ENCODE measurements around the gene JPH2.
A peak's percentile ranks its signal among the peaks of the same experiment; 100 is the strongest.

The JPH2 gene

DNA sequence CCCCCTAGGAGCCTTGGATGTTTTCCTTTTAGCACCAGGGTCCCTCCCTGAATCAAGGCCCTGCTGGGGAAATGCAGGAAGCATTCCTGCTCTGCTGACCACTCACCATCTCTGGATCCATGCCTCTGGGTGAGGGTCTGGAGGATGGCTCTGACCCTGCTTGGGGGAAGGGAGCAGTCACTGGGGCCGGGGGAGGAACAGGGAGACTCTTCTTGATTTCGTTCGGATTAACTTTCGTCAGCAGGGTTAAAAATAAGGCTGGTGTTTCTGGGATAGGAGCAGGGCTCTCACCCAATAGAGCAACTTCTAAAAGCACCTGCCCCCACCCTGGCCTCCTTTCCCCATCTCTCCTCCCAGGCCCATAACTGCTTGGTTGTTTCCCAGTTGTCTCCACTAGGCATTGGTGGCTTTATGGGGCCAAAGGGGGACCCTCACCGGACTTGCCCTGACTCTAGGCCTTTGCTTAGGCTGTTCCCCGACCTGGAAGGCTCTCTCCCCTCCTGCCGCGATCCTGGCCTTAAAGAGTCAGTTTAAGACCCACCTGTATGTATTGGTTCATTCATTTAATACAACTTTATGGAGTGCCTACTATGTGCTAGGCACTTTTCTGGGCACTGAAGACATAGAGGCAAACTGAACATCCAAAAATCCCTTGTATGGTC, 63.0 kb downstream of the JPH2 start:
- no peak for DNase-seq

- no peak for DNase-seq
Observed at GRCh38 chr20:44123251-44123650, 63.7 kb downstream of the JPH2 start.

- no peak for DNase-seq
Observed at GRCh38 chr20:44120676-44121425, 66.1 kb downstream of the JPH2 start.

GRCh38 chr20:44118185-44119033, 68.6 kb downstream of the JPH2 start:
- DNase-seq = no peak

GRCh38 chr20:44117296-44118184, 69.4 kb downstream of the JPH2 start:
- no peak for DNase-seq

- DNase-seq = no peak
Observed at GRCh38 chr20:44115762-44116644, 71.0 kb downstream of the JPH2 start.

- no peak for DNase-seq
Observed at GRCh38 chr20:44115181-44115580, 71.8 kb downstream of the JPH2 start.

GRCh38 chr20:44113618-44114376, 73.2 kb downstream of the JPH2 start:
- no peak for DNase-seq

DNA sequence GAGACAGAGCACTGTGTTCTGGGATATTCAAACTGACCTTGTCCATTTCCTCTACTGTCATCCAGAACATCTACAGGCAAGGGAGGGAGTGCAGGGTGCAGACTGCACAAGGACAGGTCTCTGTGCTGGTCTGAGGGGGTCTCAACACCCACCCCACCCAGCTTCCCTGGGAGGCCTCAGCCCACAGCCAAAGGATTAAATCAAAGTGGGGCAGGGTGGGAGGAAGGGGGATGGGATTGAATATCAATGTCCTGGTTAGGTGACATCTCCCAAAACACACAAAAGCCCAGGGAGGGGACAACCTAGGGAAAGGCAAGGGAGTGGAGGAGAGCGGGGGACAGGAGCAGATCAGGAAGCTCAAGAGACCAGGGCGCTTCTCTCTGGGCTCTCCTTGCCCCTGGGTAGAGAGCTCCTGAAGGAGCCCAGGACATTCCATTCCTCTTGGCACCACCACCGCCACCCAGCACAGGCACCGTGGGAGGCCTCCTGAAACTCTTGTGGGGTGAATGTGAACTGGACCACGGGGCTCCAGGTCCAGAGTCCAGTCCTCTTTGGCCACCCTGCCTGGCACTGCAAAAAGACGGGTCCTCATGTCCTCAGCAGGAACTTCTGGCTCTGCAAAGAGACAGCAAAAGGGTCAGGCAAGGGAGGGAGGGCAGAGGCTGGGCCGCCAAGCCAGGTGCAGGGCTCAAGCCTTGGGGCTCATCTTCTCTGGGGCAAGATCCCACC, 73.9 kb downstream of the JPH2 start:
- no peak for DNase-seq

DNA sequence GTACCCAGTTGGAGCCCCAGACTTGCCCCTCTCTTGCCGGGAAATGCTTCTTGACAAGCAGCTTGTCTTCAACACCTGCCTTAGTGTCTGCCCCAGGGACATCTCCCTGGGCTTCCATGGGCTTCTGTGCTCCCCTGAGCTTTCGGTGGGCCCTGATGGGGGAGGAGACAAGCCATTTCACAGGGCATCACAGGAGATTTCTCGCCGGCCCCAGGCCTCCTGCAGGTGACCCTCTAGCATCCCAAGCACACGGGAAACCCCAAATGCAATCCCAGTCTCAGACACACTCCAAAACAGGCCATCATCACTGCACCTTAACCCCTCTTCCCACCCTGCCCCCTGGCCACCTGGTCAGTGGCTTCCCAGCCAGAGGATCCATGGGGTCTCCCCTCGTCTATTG, 74.5 kb downstream of the JPH2 start:
- DNase-seq = no peak

- DNase-seq = peak; percentile 61
Observed at GRCh38 chr20:44111712-44112335, 75.2 kb downstream of the JPH2 start.

- DNase-seq = no peak
Observed at GRCh38 chr20:44110816-44111568, 76.0 kb downstream of the JPH2 start.

DNA sequence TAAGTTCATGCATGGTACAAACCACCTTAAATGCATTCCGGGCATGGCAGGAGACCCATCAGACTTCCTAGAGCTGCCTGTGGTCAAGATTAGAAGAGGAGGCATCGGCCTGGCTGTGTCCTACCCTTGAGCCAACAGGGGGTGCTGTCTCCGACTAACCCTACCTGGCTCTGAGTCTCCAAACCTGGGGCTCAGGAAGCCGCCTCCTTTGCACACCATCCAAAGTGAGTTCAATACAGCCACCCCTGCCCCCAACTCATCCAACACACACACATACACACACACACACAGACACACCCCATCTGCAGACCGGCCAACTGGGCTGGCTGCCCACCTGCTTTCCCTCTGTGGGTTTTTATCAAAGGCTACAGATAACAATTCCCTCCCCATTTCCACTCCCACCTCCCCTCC, 77.0 kb downstream of the JPH2 start:
- DNase-seq = no peak

DNA sequence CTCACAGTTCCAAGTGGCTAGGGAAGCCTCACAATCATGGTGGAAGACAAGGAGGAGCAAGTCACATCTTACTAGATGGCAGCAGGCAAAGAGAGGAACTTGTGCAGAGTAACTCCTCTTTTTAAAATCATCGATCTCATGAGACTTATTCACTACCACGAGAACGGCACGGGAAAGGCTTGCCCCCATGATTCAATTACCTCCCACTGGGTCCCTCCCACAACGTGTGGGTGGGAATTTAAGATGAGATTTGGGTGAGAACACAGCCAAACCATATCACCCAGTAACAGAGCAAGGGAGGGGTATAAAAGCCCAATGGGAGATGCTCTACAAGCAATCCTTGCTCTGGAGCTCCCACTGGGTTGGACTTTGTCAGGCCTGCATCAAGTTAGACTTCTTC, 80.4 kb downstream of the JPH2 start:
- DNase-seq = no peak

GRCh38 chr20:44104798-44105517, 82.0 kb downstream of the JPH2 start:
- peak; percentile 68 for DNase-seq

- no peak for DNase-seq
Observed at GRCh38 chr20:44102582-44102981, 84.4 kb downstream of the JPH2 start.

DNA sequence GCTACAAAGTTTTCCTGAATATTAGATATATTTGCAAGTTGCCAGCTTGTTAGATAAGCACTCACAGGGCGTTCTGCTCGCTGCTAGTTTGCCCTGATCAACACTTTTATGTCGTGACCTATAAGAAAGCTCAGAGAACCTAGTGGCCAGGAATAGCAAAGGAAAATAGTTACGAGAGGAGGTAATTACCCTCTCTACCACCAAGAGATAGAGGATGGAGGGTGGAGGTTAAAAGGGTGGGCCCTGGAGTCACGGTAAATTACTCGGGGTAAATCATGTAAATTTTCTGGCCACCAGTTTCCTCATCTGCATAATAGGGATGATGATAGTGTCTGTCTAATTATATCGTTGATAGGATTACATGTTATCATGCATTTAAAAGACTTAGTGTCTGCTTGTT, 87.2 kb downstream of the JPH2 start:
- DNase-seq = no peak

DNA sequence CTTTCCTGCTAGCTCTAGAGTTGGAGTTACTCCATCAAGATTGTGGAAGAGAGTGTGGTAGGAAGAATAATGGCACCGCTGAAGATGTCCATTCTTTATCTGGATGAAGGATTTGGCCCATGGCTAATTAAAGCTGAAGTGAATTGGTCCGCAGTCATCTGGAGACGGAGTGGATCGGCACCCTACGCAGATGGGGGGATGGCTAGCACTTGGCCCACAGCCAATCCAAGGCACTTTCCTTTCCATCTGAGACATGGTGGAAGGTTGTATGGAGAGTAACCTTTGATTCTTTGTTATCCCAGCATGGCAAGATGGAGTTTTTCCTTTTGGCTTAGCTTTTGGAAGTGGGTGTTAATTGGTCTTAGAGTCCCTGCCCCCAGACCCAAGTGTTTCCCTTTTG, 88.3 kb downstream of the JPH2 start:
- no peak for DNase-seq

Measured in fibroblast of skin of abdomen (primary cell).